Uterus (tissue), 4 donors: Measurements from ENCODE around the gene RPL7L1. TPM values are rescaled to one million over a fixed set of nuclear protein-coding genes. Genes with fewer than 3 reads are reported as not detected.
A peak's percentile ranks its signal among the peaks of the same experiment; 100 is the strongest.

Source experiments
- DNase-seq, 2 donors: peaks; one replicate each; pipeline ENCODE4 v3.0.0-alpha.2; 2019 to 2020
- H3K27ac ChIP-seq, 2 donors: fragments of 200-600 bp; sonication (generic); 1 replicate in 1 of 2; 2 replicates in 1 of 2; pipeline ENCODE4 v1.5.1; 2016 to 2018
- H3K27me3 ChIP-seq, 2 donors: fragments of 200-600 bp; sonication (generic); one replicate each; pipeline ENCODE4 v1.5.1; 2018 to 2019; ENCODE audit warnings: control low read depth in 1 of 2
- H3K36me3 ChIP-seq, 2 donors: fragments of 200-600 bp; sonication (generic); one replicate each; pipeline ENCODE4 v1.5.1; 2019; ENCODE audit warnings: control low read depth in 1 of 2
- H3K4me1 ChIP-seq, 2 donors: fragments of 200-600 bp; sonication (generic); one replicate each; pipeline ENCODE4 v1.5.1; 2018 to 2019; ENCODE audit warnings: control low read depth in 1 of 2
- H3K4me3 ChIP-seq, 2 donors: fragments of 200-600 bp; sonication (generic); 1 replicate in 1 of 2; 2 replicates in 1 of 2; pipeline ENCODE4 v1.5.1; 2018 to 2019; ENCODE audit warnings: mild to moderate bottlenecking in 1 of 2
- H3K9me3 ChIP-seq, 2 donors: fragments of 200-600 bp; sonication (generic); one replicate each; pipeline ENCODE4 v1.5.1; 2019; ENCODE audit warnings: control low read depth in 1 of 2
- POLR2A ChIP-seq, 2 donors: fragments of 450-650 bp; IDR thresholded peaks; one replicate each; pipeline ENCODE4 v1.6.1; 2016; ENCODE audit warnings: antibody characterized with exemption in 2 of 2, mild to moderate bottlenecking in 1 of 2, moderate library complexity in 1 of 2
- intact Hi-C: fragments of 100-400 bp; cut with DNase I; formaldehyde crosslinking; loops from one replicate; pipeline ENCODE4 v1.15.1; 2023; ENCODE audit warnings: low total_unique reads
- total RNA-seq, 4 donors: library from RNA; depleted of rRNA in 3 of 4; stranded (reverse); fragments of >200 nt in 3 of 4; gene quantifications; one replicate each; pipeline versions ENCODE4 v1.1.0 to v1.2.4, GENCODE V29; 2014 to 2023
- TF ChIP-seq, protein P1 (sequence below), 4 experiments: fragments of 200-600 bp in 2 of 4; fragments of 450-650 bp in 2 of 4; sonication (generic) in 2 of 4; IDR thresholded peaks; one replicate each; pipeline ENCODE4 v1.5.1; 2016 to 2019; ENCODE audit warnings: antibody characterized with exemption in 4 of 4, mild to moderate bottlenecking in 2 of 4, moderate library complexity in 1 of 4
- donor health status: DM: yes; HTN: yes; CAD: no.

RPL7L1 gene
- total RNA-seq = 100 to 1,000 TPM in 1 of 4 donors, 10 to 100 TPM in 3; 62.9 to 123 (median 82.1) TPM

DNA sequence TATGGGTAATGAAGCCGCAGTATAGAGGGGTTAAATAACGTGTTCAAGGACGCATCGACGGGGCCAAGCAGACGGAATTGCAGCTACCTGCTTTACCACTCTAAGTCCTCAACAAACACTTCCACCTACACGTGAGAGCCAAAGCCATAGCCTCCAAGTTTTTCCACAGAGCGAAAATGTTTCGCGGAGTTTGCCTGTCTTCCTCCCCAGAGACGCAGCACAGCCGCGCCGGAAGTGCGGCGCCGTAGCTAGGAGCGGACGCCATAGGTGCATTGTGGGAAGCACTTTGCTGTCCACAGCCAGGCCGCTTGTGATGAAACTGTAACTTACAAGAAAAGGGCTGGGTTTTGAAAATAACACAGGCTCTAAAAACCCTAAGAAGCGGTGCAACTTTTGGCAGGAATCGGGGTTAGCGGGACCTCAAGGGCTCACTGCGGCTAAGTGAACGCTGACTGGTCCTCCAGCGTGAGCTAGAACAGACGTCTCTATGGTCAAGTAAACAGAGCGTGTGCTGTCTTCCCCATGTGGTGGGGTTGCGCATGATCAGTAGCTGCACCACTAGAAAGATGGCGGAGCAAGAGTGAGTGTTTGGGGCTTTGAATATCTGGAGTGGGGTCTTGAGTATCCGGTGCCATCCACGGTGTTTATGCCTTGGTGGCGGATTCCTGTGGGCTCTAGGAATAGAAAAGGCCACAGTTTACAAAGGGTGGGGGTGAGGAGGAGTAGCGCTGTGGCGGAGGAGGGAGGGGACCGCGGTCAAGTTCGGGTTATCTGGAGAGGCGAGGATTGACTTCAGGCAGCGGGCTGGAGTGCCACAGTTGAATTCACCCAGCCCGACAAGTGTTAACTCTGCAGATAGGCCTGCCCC lies at the start of gene RPL7L1:
TSS of gene RPL7L1 (plus strand) at position 245 of the 868 bp plus-strand sequence. CDS start at position 540, 295 bp downstream.
- Histone ChIP-seq H3K27ac (peak within 1 kb of the TSS; percentile 94 to 96), H3K4me1 (no peaks in the 10 kb centered on the region), H3K36me3 (no peaks in the 10 kb centered on the region), H3K9me3 (no peaks in the 10 kb centered on the region), H3K4me3 (peak within 1 kb of the TSS; percentile 52 to 64), H3K27me3 (no peaks in the 10 kb centered on the region)
- intact Hi-C loops = no loop called here
- DNase-seq = peak; percentile 79 to 86
- TF ChIP-seq POLR2A (IDR thresholded peaks at IDR 0.05) = peak; percentile 49 to 50
- TF ChIP-seq, protein P1, sequence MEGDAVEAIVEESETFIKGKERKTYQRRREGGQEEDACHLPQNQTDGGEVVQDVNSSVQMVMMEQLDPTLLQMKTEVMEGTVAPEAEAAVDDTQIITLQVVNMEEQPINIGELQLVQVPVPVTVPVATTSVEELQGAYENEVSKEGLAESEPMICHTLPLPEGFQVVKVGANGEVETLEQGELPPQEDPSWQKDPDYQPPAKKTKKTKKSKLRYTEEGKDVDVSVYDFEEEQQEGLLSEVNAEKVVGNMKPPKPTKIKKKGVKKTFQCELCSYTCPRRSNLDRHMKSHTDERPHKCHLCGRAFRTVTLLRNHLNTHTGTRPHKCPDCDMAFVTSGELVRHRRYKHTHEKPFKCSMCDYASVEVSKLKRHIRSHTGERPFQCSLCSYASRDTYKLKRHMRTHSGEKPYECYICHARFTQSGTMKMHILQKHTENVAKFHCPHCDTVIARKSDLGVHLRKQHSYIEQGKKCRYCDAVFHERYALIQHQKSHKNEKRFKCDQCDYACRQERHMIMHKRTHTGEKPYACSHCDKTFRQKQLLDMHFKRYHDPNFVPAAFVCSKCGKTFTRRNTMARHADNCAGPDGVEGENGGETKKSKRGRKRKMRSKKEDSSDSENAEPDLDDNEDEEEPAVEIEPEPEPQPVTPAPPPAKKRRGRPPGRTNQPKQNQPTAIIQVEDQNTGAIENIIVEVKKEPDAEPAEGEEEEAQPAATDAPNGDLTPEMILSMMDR (IDR thresholded peaks at IDR 0.05) = peak in 3 of 4 experiments; percentile 6 to 47 (median 13)

DNA sequence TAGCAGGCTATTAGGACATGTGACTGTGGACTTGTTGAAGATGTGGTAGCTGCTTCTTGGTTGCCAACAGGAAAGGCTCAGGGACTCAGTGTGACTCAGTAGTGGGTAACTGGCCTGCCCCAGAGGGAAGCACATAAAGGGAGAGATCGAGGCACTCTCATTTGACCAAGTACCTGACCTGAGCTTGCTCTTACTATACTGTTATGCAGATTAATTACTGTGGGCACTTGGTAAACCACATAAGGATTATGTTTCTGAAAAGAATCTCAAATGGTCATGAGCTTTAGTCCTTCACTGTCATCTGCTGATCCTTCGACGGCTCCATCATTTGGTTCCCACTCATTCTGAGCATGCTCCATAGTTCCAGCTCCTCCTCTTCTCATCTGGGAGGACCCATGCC lies 48.2 kb upstream of the RPL7L1 start:
- H3K4me1 ChIP-seq = no peaks in the 10 kb centered on the region
- intact Hi-C loops = no loop called here
- TF ChIP-seq, protein P1 (IDR thresholded peaks at IDR 0.05) = no peak
- no peak for TF ChIP-seq POLR2A (IDR thresholded peaks at IDR 0.05)

DNA sequence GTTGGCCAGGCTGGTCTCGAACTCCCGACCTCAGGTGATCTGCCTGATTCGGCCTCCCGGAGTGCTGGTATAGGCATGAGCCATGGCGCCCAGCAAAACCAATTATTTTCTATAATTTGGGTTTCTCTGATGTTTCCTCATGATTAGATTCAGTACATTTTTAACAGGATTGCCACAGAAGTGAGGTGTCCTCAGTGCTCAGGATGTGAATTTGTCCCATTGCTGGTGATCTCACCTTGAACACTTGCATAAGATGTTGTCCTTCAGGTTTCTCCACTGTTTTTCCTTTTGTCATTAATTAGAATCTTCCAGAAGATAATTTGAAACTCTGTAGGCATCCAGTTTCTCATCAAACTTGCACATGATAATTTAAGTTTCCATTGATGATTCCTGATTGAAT lies 45.4 kb upstream of the RPL7L1 start:
- DNase-seq = no peak
- H3K9me3 ChIP-seq = no peaks in the 10 kb centered on the region
- H3K36me3 ChIP-seq = no peaks in the 10 kb centered on the region
- H3K4me1 ChIP-seq = no peaks in the 10 kb centered on the region
- no peak overlapping the region for H3K27ac ChIP-seq
- H3K4me3 ChIP-seq = no peak overlapping the region
- intact Hi-C loops = no loop called here
- H3K27me3 ChIP-seq = no peaks in the 10 kb centered on the region
- TF ChIP-seq, protein P1 (IDR thresholded peaks at IDR 0.05) = no peak
- no peak for TF ChIP-seq POLR2A (IDR thresholded peaks at IDR 0.05)

More for the DNA sequence above, 48.2 kb upstream of the RPL7L1 start:
- no peak for DNase-seq
- H3K27me3 ChIP-seq = no peaks in the 10 kb centered on the region
- no peaks in the 10 kb centered on the region for H3K9me3 ChIP-seq
- no peak overlapping the region for H3K4me3 ChIP-seq
- H3K27ac ChIP-seq = no peak overlapping the region
- no peaks in the 10 kb centered on the region for H3K36me3 ChIP-seq

DNA sequence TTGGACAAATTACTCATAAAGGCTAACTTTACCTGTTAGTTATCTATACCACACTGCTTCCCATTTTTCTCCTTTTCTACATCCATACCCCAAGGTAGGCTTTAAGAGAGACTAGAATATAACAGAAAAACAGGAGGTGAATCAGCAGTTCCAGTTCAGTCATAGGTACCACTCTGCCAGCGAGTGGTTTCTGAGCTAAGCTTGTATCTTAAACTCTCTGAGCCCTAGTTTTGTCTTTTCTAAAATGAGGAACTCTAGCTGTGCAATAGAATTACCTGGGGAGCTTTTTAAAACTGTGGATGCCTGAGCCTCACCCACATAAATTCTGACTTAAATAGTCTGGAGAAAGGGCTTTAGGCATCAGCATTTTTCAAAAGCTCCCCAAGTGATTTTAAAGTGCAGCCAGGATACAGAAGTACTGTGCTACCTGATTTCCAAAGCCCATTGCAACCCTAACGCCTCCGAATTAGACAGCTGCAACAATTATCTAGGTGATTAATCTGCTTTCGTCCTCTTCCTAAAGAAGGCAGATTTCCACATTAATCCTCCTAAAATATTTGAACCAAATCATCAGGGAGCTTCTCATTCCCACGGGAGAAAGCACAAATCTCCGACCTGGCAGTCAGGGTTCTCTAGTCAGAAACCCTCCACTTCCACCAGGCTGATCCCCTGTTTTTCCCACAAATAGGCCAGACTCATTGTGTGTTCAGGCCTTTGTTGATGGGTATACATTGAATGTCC lies 37.4 kb upstream of the RPL7L1 start:
- intact Hi-C loops = no loop called here
- no peak for TF ChIP-seq POLR2A (IDR thresholded peaks at IDR 0.05)
- TF ChIP-seq, protein P1 (IDR thresholded peaks at IDR 0.05) = no peak
- Histone ChIP-seq H3K27ac (no peak overlapping the region), H3K27me3 (no peaks in the 10 kb centered on the region), H3K4me3 (no peak overlapping the region), H3K36me3 (no peaks in the 10 kb centered on the region), H3K4me1 (no peaks in the 10 kb centered on the region), H3K9me3 (no peaks in the 10 kb centered on the region)
- no peak for DNase-seq

DNA sequence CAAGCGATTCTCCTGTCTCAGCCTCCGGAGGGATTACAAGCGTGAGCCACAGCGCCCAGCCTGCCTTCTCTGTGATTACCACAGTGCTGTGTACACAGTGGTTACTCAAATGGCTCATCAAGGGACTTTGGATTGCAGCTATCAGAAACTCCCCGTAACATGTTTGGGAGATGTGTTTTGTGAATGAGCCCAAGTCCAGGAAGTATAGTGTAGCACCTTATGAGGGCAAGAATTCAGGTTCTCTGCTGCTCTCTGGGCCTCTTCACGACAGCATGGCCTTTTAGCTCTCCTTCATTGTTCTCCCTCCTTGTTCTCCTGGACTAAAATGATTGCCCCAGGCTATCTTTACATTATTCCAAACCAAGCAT lies 34.1 kb upstream of the RPL7L1 start:
- H3K27ac ChIP-seq = no peak overlapping the region
- H3K4me3 ChIP-seq = no peak overlapping the region
- H3K4me1 ChIP-seq = no peaks in the 10 kb centered on the region
- no peak for DNase-seq
- no peaks in the 10 kb centered on the region for H3K9me3 ChIP-seq
- TF ChIP-seq, protein P1 (IDR thresholded peaks at IDR 0.05) = no peak
- TF ChIP-seq POLR2A (IDR thresholded peaks at IDR 0.05) = no peak
- no peaks in the 10 kb centered on the region for H3K27me3 ChIP-seq
- intact Hi-C loops = no loop called here
- no peaks in the 10 kb centered on the region for H3K36me3 ChIP-seq
